Immature natural killer cell (primary cell): Measurements from ENCODE around the gene CCM2. TPM values are rescaled to one million over a fixed set of nuclear protein-coding genes. Genes with fewer than 3 reads are reported as not detected.

Experiments
- DNase-seq, 3 donors: peaks; one replicate each; pipeline ENCODE4 v3.0.0; 2022; ENCODE audit warnings: mixed read lengths in 1 of 3
- H3K27ac Mint-ChIP-seq, 6 donors: one replicate each; pipeline ENCODE4 v1.8.0; 2020; ENCODE audit warnings: mixed read lengths in 6 of 6, mild to moderate bottlenecking in 5 of 6, inconsistent platforms in 4 of 6, moderate library complexity in 3 of 6
- H3K27me3 Mint-ChIP-seq, 3 donors: one replicate each; pipeline ENCODE4 v1.8.0; 2020 to 2021; ENCODE audit warnings: low read depth in 3 of 3, mild to moderate bottlenecking in 3 of 3, mixed read lengths in 3 of 3, moderate library complexity in 3 of 3, inconsistent platforms in 1 of 3
- H3K36me3 Mint-ChIP-seq, 3 donors: one replicate each; pipeline ENCODE4 v1.8.0; 2020; ENCODE audit warnings: mixed read lengths in 3 of 3, inconsistent platforms in 2 of 3, mild to moderate bottlenecking in 2 of 3
- H3K4me1 Mint-ChIP-seq, 2 donors: one replicate each; pipeline ENCODE4 v1.8.0; 2020; ENCODE audit warnings: inconsistent platforms in 2 of 2, mild to moderate bottlenecking in 2 of 2, mixed read lengths in 2 of 2, moderate library complexity in 1 of 2
- H3K4me3 Mint-ChIP-seq, 5 donors: one replicate each; pipeline ENCODE4 v1.8.0; 2020; ENCODE audit warnings: mild to moderate bottlenecking in 5 of 5, mixed read lengths in 5 of 5, inconsistent platforms in 3 of 5, moderate library complexity in 3 of 5
- H3K9me3 Mint-ChIP-seq, 6 donors: one replicate each; pipeline ENCODE4 v1.8.0; 2020; ENCODE audit warnings: mild to moderate bottlenecking in 6 of 6, mixed read lengths in 6 of 6, inconsistent platforms in 4 of 6, moderate library complexity in 3 of 6
- polyA plus RNA-seq, 3 donors: library from polyadenylated mRNA; unstranded; fragments of 300-500 nt; fragmentation: Illumina TruSeq; gene quantifications; one replicate each; pipeline ENCODE4 v1.2.3, GENCODE V29; 2021

CCM2 gene
- polyA plus RNA-seq, 3 donors from 2014 or later, result 60.4 to 120 (median 103) TPM

DNA sequence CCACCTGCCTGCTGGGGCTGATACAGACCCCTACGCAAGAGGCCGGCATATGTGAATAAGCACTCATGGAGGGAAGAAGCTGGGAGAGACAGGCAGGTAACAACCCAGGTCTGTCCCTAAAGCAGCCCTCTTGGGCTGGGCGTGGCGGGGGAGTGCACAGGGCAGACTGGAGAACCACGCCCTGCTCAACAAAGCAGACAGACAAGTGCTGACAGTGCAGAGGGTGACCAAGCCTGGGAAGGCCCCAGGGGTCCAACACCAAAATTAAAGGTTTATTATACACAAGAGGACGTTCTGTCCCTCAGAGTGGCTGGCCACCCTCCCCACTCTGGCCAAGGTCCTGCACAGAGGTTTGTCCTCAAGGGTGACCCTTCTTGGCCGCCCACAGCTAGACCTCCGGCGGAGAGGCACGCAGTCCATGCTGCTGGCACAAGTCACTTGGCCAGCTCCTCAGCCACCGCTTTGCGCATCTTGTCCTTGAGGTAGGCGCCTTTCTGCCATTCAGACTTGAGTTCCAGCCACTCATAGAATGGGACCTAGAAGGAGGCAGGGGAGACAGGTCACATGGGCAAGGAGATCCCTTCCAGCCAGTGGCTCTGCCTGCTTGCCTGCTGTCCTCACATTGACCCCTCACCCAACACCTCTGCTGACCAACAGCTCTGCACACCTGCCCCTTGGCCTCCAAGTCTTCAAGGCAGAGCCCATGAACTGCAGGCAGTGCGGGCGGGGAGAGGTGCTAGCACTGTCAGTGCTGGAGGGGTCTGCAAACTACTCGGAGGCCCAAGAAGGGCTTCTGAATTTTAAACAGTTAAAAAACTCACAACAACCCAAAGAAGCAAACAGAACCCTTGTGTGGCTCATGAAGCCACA lies 100.1 kb downstream of the CCM2 start:
- Mint-ChIP-seq H3K36me3 (peaks cover 4 to 19% (median 6%) of the 10 kb centered on the region in 3 donors), H3K9me3 (no peaks in the 10 kb centered on the region), H3K27me3 (peaks cover 0 to 1% (median 0%) of the 10 kb centered on the region in 3 donors), H3K4me3 (no peak overlapping the region), H3K4me1 (peaks cover 0 to 6% of the 10 kb centered on the region in 2 donors), H3K27ac (peak overlapping the region in 1 of 6 donors; percentile 28)
- no peak for DNase-seq

DNA sequence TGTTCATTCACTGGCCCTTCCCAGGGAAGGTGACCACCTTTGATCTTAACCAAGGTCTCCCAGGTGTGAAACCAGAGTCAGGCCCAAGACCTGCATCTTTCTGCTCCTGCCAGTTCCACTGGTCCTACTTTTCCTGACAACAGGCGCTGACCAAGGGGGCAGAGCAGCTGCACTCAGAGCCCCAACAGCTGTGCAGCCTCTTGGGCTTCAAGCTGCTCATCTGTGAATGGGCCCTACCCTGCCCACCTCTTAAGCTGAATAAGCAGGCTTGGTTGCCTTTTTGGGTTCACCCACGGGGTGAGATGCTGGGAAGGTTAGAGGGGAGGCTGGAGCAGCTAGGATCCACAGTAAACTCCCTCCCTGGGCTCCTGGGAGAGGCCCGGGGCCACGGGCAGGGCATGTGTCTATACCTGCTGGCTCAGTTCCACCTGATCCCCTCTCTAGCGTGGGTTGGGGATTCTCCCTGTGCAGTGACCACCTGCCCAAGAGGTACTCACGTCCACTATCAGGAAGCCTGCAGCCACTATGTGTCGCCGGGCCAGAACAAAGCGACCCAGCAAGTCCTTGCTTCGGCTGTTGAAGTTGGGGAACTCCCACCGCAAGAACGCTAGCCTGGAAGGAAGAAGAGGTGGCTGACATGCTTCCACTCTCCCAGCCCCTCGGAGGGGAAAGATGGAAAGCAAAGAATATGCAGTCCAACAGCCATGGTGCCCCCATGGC lies 100.9 kb downstream of the CCM2 start:
- Mint-ChIP-seq H3K4me3 (no peak overlapping the region), H3K27ac (no peak overlapping the region), H3K36me3 (peaks cover 4 to 19% (median 6%) of the 10 kb centered on the region in 3 donors), H3K4me1 (peaks cover 0 to 6% of the 10 kb centered on the region in 2 donors), H3K27me3 (peaks cover 0 to 1% (median 0%) of the 10 kb centered on the region in 3 donors), H3K9me3 (no peaks in the 10 kb centered on the region)
- no peak for DNase-seq

DNA sequence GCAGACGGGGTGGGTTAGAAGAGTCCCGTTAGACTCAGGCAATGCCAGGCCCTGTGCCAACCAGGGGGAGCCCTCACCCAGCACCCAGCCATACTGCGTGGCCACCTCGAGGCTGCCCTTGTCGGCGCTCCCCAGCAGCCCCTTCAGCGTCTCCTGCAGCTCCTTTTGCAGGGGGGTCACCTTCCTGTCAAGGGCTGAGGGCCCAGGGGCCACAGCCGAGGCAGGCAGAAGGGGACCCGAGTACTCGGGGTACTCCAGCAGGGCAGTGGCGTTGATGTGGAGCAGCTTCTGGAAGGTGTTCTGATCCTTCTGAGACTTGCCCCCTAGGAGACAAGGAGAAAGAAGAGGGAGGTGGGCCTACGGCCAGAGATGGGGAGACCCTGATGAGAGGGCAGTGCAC lies 101.7 kb downstream of the CCM2 start:
- H3K4me3 Mint-ChIP-seq, result no peak overlapping the region
- no peak overlapping the region for H3K27ac Mint-ChIP-seq
- H3K27me3 Mint-ChIP-seq, result no peaks in the 10 kb centered on the region
- H3K9me3 Mint-ChIP-seq, result no peaks in the 10 kb centered on the region
- peaks cover 0 to 6% of the 10 kb centered on the region in 2 donors for H3K4me1 Mint-ChIP-seq
- H3K36me3 Mint-ChIP-seq, result peaks cover 4 to 22% (median 6%) of the 10 kb centered on the region in 3 donors
- DNase-seq, result no peak

DNA sequence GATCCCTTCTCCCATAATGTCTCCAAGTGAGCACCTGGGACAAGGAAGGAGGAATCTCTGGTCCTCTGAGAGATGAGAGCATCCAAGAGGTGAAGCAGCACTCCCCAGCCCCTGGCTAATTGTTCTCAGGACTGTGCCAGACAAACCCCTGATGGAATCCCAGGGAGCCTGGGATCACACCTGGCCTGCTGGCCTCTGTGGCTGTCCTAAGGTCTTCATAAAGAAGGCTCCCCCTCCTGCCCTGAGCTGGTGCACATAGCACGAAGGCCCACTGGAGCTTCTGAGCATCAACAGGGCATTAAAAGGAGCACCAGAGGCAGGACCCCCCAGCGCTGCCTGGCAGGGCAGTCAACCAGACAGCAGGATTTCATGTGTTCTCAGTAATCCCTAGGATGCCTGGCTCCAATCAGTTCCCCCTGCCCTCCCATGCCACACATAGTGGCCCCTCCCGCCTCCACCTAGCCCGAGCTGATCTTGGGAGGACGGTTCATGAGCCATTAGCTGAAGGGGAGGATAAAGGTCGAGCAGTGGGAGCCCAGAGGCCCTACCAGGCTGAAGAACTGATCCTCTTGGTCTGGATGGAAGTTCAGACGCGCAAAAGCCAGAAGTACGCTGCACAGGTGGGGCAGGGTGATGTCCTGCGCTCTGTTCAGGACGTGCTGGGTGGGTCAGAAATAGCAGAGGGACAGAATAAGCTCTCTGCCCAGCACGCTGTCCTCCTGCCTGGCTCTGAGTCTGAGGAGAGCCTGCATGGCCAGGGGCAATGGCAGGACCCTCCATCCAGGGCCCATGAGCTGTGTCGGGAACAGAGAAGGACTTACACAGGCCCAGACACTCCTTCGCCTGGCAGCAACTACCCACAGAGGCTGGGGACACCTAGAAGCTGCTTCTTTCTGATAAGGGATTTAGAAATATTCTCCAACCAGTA lies 103.0 kb downstream of the CCM2 start:
- Mint-ChIP-seq H3K27ac (peak overlapping the region in 2 of 6 donors; percentile 7 to 25), H3K4me1 (peaks cover 11 to 15% of the 10 kb centered on the region in 2 donors), H3K4me3 (no peak overlapping the region), H3K9me3 (no peaks in the 10 kb centered on the region), H3K36me3 (peaks cover 8 to 32% (median 9%) of the 10 kb centered on the region in 3 donors), H3K27me3 (no peaks in the 10 kb centered on the region)
- no peak for DNase-seq

DNA sequence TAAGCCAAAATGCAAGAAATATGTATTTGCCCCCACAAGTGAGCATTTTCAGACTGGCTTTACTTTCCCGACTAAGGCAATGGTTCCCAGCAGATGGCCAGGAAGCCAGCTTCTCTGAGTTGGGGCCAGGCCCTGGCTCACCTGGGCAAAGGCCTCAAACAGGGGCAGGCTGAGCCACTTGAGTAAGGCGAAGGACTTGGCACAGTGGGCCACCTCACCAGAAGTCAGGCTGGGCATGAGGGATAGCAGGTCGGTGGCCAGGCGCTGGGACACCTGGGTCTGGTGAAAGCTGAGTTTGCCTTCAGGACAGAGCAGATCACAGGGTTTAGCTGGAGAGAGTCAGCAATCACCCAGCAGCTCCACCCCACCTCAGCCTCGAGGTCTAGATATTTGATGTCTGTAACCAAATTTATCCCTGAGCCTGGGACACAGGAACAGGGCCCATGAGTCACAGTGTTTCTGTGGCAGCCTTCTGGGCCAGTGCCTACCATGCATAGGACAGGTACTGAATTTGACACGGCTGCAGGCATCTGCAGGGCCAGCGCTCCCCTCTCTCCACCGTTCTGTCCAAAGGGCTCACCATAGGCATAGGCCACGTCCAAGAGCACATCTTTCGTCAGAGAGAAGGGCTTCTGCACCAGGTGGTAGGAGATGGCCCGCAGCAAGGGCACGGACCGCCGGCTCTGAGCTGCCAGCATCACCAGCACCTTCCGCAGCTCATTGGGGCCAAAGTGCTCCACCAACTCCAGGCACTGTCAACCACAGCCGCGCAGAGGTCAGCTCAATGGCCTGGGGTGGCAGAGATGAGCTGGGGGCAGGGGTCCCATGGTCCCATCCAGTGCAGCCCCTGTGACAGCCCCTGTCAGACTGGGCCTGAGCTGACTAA lies 104.2 kb downstream of the CCM2 start:
- Mint-ChIP-seq H3K4me1 (peaks cover 19 to 23% of the 10 kb centered on the region in 2 donors), H3K27ac (peak overlapping the region in 3 of 6 donors; percentile 7 to 46 (median 29))

DNA sequence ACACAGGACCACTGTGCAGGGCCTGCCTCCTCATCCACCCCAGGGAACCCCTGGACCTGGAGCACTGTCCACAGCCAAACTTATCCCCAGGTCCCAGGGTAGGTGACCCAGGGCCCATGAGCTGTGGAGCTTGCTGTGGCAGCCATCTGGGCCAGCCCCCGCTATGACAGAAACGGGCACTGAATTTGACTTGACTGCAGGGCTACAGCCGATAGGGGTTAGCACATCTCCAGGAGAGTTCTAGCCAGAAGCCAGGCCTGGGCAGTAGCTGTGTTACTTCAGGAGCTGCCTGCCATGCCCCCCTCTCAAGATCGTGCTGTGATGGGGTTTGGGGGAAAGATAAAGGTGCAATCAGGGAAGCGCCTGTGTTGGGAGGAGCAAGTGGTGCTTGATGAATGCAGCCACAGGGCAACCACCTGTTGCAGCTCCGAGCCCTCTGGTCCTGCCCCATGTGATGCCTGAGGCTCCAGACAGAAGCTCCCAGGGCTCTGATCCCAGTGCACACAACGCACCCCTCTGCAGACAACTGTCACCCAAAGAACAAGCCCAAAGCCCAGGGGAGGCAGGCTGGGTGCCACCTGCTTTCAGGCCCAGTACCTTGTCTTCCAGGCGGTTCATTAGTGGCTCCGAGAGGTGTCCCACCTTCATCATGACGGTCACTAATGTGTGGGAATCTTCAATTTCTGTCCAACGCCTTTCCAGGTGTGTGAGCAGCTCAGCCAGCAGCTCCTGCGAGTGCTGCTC lies 105.0 kb downstream of the CCM2 start:
- peaks cover 21 to 27% of the 10 kb centered on the region in 2 donors for H3K4me1 Mint-ChIP-seq
- no peaks in the 10 kb centered on the region for H3K9me3 Mint-ChIP-seq
- peaks cover 0 to 2% (median 0%) of the 10 kb centered on the region in 3 donors for H3K27me3 Mint-ChIP-seq
- no peak for DNase-seq
- peaks cover 8 to 30% (median 10%) of the 10 kb centered on the region in 3 donors for H3K36me3 Mint-ChIP-seq
- no peak overlapping the region for H3K4me3 Mint-ChIP-seq
- H3K27ac Mint-ChIP-seq, result no peak overlapping the region

More for the DNA sequence above, 104.2 kb downstream of the CCM2 start:
- no peak for DNase-seq
- peaks cover 0 to 2% (median 0%) of the 10 kb centered on the region in 3 donors for H3K27me3 Mint-ChIP-seq
- H3K4me3 Mint-ChIP-seq, result no peak overlapping the region
- no peaks in the 10 kb centered on the region for H3K9me3 Mint-ChIP-seq
- peaks cover 8 to 34% (median 10%) of the 10 kb centered on the region in 3 donors for H3K36me3 Mint-ChIP-seq

DNA sequence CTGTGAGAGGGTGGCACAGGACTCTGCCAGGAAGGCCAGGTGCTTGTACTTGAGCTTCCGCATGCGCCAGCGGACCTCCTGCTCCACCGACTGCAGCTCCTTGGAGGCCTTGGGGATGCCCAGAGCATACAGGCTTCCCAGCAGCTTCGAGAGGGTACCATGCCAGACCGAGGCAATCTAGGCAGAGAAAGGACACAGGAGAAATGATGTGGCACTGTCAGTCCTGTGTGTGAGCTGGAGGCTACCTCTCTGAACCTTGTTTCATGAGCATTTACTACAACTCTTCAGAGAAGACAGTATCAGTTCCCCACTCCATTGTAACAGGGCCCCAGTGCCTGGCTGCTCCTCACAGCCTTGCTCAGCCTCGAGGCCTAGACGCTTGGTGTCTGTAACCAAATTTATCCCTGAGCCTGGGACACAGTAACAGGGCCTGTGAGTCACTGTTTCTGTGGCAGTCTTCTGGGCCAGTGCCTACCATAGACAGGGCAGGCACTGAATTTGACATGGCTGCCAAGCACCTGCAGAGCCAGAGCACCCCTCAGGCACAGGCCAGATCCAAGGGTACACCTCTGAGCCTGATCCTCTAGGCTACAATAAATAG lies 105.7 kb downstream of the CCM2 start:
- peaks cover 27 to 34% of the 10 kb centered on the region in 2 donors for H3K4me1 Mint-ChIP-seq

DNA sequence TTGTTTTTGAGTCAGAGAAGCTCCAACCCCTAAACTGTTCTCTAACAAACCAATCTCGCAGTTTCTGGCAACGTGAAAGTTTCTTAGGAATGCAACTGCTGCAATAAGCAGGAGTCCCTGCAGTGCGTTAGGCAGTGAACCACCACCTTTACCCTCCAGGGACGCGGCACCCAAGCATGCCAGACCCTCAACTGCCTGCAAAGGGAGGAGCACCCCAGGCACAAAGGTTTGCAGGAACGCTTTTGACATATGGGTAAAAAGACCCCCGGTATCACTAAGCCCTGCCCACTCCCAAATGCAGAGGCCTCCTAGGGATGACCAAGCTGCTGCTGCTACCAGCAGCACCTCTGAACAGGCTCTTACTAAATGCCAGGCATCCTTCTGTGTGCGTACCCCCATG lies 106.8 kb downstream of the CCM2 start:
- no peak for DNase-seq
- Mint-ChIP-seq H3K27me3 (peaks cover 6 to 14% (median 13%) of the 10 kb centered on the region in 3 donors), H3K36me3 (peaks cover 4 to 22% (median 10%) of the 10 kb centered on the region in 3 donors), H3K4me3 (no peak overlapping the region), H3K4me1 (peaks cover 37 to 45% of the 10 kb centered on the region in 2 donors), H3K27ac (no peak overlapping the region), H3K9me3 (no peaks in the 10 kb centered on the region)

More for the DNA sequence above, 105.7 kb downstream of the CCM2 start:
- peaks cover 8 to 27% (median 10%) of the 10 kb centered on the region in 3 donors for H3K36me3 Mint-ChIP-seq
- no peak overlapping the region for H3K4me3 Mint-ChIP-seq
- peaks cover 1 to 3% (median 2%) of the 10 kb centered on the region in 3 donors for H3K27me3 Mint-ChIP-seq
- no peak overlapping the region for H3K27ac Mint-ChIP-seq
- DNase-seq, result no peak
- no peaks in the 10 kb centered on the region for H3K9me3 Mint-ChIP-seq

DNA sequence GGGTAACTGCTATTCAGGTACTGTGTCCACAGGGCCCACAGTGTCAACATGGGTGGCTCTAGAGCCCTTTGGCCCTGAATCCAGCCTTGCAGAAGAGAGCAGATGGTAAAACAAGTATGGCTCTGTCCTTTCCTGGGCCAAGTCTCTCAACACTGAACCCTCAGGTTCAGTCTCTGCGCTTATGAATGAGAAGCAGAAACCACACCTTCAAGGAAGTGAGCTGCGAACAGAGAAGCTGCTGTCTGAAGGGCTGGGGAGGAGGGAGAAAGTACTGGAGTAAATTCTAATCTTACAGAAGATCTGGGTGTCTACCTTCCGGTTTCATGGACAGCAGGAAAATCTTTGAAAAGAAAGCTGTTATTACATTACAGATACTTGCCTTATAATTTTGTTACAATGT lies 107.4 kb downstream of the CCM2 start:
- DNase-seq, result no peak
- peaks cover 42 to 51% of the 10 kb centered on the region in 2 donors for H3K4me1 Mint-ChIP-seq
- H3K36me3 Mint-ChIP-seq, result peaks cover 4 to 22% (median 10%) of the 10 kb centered on the region in 3 donors
- H3K27me3 Mint-ChIP-seq, result peaks cover 8 to 16% (median 15%) of the 10 kb centered on the region in 3 donors
- H3K4me3 Mint-ChIP-seq, result no peak overlapping the region
- no peaks in the 10 kb centered on the region for H3K9me3 Mint-ChIP-seq
- H3K27ac Mint-ChIP-seq, result peak overlapping the region in 5 of 6 donors; percentile 12 to 81 (median 58)

DNA sequence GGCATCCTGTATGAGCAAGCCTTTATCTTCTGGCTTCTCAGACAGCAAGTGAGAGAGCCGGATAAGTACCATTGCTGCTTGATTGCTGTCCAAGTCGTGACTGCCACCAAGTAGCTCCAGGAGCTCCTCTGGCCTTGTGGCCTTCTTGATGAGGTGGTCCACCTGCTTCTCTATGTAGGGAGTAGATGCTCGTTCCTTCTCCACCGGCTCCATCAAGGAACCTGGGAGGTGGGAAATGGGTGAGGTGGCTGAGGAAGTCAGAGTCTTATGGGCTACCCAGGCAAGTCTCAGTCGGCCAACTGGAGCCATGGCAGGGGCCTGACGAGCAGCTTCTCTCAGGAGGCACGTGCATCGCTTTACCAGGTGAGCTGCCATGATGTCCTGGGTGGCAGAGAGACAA lies 108.9 kb downstream of the CCM2 start:
- H3K27ac Mint-ChIP-seq, result peak overlapping the region in 5 of 6 donors; percentile 20 to 79 (median 67)

More for the DNA sequence above, 108.9 kb downstream of the CCM2 start:
- Mint-ChIP-seq H3K27me3 (peaks cover 8 to 22% (median 15%) of the 10 kb centered on the region in 3 donors), H3K4me1 (peaks cover 50 to 56% of the 10 kb centered on the region in 2 donors), H3K4me3 (no peak overlapping the region), H3K36me3 (peaks cover 4 to 17% (median 5%) of the 10 kb centered on the region in 3 donors), H3K9me3 (no peaks in the 10 kb centered on the region)
- no peak for DNase-seq
